HG03565 (cell line): ENCODE measurements around the gene PRR23E.

Source experiments
- ATAC-seq: cut with Tn5 transposase; IDR thresholded peaks from one replicate; pipeline ENCODE4 v1.9.1; 2021; ENCODE audit warnings: mild to moderate bottlenecking, moderate library complexity; ENCODE audit not compliant: unreplicated experiment

The PRR23E gene

GRCh38 chr3:127222163-127222562 is 29.2 kb downstream of the PRR23E start:
- no peak for ATAC-seq

GRCh38 chr3:127222664-127223063 is 29.7 kb downstream of the PRR23E start:
- no peak for ATAC-seq

GRCh38 chr3:127224118-127224517 is 31.2 kb downstream of the PRR23E start:
- ATAC-seq: no peak

GRCh38 chr3:127226457-127226856 is 33.5 kb downstream of the PRR23E start:
- no peak for ATAC-seq

- no peak for ATAC-seq
Observed at GRCh38 chr3:127226946-127227842, 34.3 kb downstream of the PRR23E start.

GRCh38 chr3:127228866-127229265 is 35.9 kb downstream of the PRR23E start:
- ATAC-seq: no peak

GRCh38 chr3:127233371-127233770 is 40.4 kb downstream of the PRR23E start:
- no peak for ATAC-seq

GRCh38 chr3:127234778-127235177 is 41.8 kb downstream of the PRR23E start:
- no peak for ATAC-seq

GRCh38 chr3:127235706-127236105 is 42.8 kb downstream of the PRR23E start:
- ATAC-seq: no peak

GRCh38 chr3:127237835-127238234 is 44.9 kb downstream of the PRR23E start:
- no peak for ATAC-seq

GRCh38 chr3:127238602-127239001 is 45.7 kb downstream of the PRR23E start:
- no peak for ATAC-seq

- no peak for ATAC-seq
Observed at GRCh38 chr3:127247292-127247691, 54.4 kb downstream of the PRR23E start.
